Measurements from ENCODE around the gene SCRT2. TPM values are rescaled to one million over a fixed set of nuclear protein-coding genes. Genes with fewer than 3 reads are reported as not detected.

Gene SCRT2
- total RNA-seq, 3 donors from 2014 or later: not detected

GRCh38 chr20:669573-669972 is 6.0 kb downstream of the SCRT2 start:
- no peak for TF ChIP-seq CTCF (IDR thresholded peaks at IDR 0.05)
- no peaks in the 10 kb centered on the region for H3K9me3 ChIP-seq
- H3K4me1 ChIP-seq (ENCODE audit: low read depth): no peaks in the 10 kb centered on the region
- ATAC-seq (no peak), DNase-seq (no peak)
- intact Hi-C loops (cut with DNase I, micrococcal nuclease): loop anchor here in 1 of 2 donors (10.0 kb wide), 1 partner anchor 115 kb away; no protein-coding TSS in a partner anchor
- H3K36me3 ChIP-seq (ENCODE audit: low read depth): no peaks in the 10 kb centered on the region
- H3K4me3 ChIP-seq: no peak overlapping the region

- intact Hi-C loops (cut with DNase I, micrococcal nuclease): loop anchor here in 1 of 2 donors (10.0 kb wide), 1 partner anchor 114 kb away; no protein-coding TSS in a partner anchor
- DNase-seq (no peak), ATAC-seq (no peak)
- Histone ChIP-seq H3K36me3 (ENCODE audit: low read depth) (no peaks in the 10 kb centered on the region), H3K4me1 (ENCODE audit: low read depth) (no peaks in the 10 kb centered on the region), H3K9me3 (no peaks in the 10 kb centered on the region), H3K4me3 (no peak overlapping the region)
- no peak for TF ChIP-seq CTCF (IDR thresholded peaks at IDR 0.05)
These were observed 7.0 kb downstream of the SCRT2 start for GRCh38 chr20:668638-669037.

- Histone ChIP-seq H3K9me3 (no peaks in the 10 kb centered on the region), H3K4me1 (ENCODE audit: low read depth) (no peaks in the 10 kb centered on the region), H3K4me3 (no peak overlapping the region), H3K36me3 (ENCODE audit: low read depth) (no peaks in the 10 kb centered on the region)
- intact Hi-C loops (cut with DNase I, micrococcal nuclease): loop anchor here in 1 of 2 donors (10.0 kb wide), 1 partner anchor 113 kb away; no protein-coding TSS in a partner anchor
- no peak for TF ChIP-seq CTCF (IDR thresholded peaks at IDR 0.05)
- ATAC-seq: no peak
- DNase-seq: no peak
These were observed 7.6 kb downstream of the SCRT2 start for GRCh38 chr20:668050-668449.

- peak in 2 of 3 donors; percentile 64 to 78 for DNase-seq
- H3K4me3 ChIP-seq: no peak overlapping the region
- TF ChIP-seq CTCF (IDR thresholded peaks at IDR 0.05): peak; percentile 61
- peak; percentile 58 for ATAC-seq
- intact Hi-C loops (cut with DNase I, micrococcal nuclease): loop anchor here in 1 of 2 donors (10.0 kb wide), 1 partner anchor 113 kb away; no protein-coding TSS in a partner anchor
- no peaks in the 10 kb centered on the region for H3K36me3 ChIP-seq (ENCODE audit: low read depth)
- no peaks in the 10 kb centered on the region for H3K4me1 ChIP-seq (ENCODE audit: low read depth)
- H3K9me3 ChIP-seq: no peaks in the 10 kb centered on the region
These were observed 8.1 kb downstream of the SCRT2 start for GRCh38 chr20:667351-668034.

- TF ChIP-seq CTCF (IDR thresholded peaks at IDR 0.05): no peak
- intact Hi-C loops (cut with DNase I, micrococcal nuclease): loop anchor here in 1 of 2 donors (10.0 kb wide), 1 partner anchor 112 kb away; no protein-coding TSS in a partner anchor
- Histone ChIP-seq H3K9me3 (no peaks in the 10 kb centered on the region), H3K36me3 (ENCODE audit: low read depth) (no peaks in the 10 kb centered on the region), H3K4me3 (no peak overlapping the region), H3K4me1 (ENCODE audit: low read depth) (no peaks in the 10 kb centered on the region)
- DNase-seq (no peak), ATAC-seq (no peak)
These were observed 8.7 kb downstream of the SCRT2 start for GRCh38 chr20:666877-667276.
